ENCODE measurements around the gene OXCT1. TPM values are rescaled to one million over a fixed set of nuclear protein-coding genes. Genes with fewer than 3 reads are reported as not detected.

OXCT1 gene
- total and polyA plus RNA-seq, 4 experiments from 2014 or later, result 30.1 to 37.5 (median 33.1) TPM

- H3K27me3 ChIP-seq (ENCODE audit: insufficient read depth, low read length), result no peaks in the 10 kb centered on the region
- DNase-seq, result peak in 4 of 5 donors; percentile 32 to 46 (median 37)
- Mint-ChIP-seq H3K9me3 (no peaks in the 10 kb centered on the region), H3K27ac (no peak overlapping the region), H3K36me3 (peaks cover 28 to 34% of the 10 kb centered on the region in 2 donors), H3K4me1 (peaks cover 0 to 2% (median under 1%) of the 10 kb centered on the region in 4 donors), H3K4me3 (no peak overlapping the region), H3K27me3 (no peaks in the 10 kb centered on the region)
- no peak overlapping the region for H3K4me3 ChIP-seq (ENCODE audit: low read length in 2 of 2)
- intact Hi-C loops (cut with micrococcal nuclease), result no loop called here
- POLR2A ChIA-PET (ENCODE audit: partially characterized antibody), result no interaction called here
- no peak overlapping the region for H3K27ac ChIP-seq (ENCODE audit: low read depth, low read length)
- no peaks in the 10 kb centered on the region for H3K4me1 ChIP-seq (ENCODE audit: insufficient read depth, low read length)
- H3K36me3 ChIP-seq (ENCODE audit: insufficient read depth, low read length), result peaks cover 6% of the 10 kb centered on the region
- CTCF ChIA-PET (ENCODE audit: partially characterized antibody), result interaction anchor here (0.6 to 2.6 kb wide), 11 partner anchors 9 to 939 kb away, joined by 3 to 11 read pairs (median 5); no protein-coding TSS in a partner anchor
- no peaks in the 10 kb centered on the region for H3K9me3 ChIP-seq (ENCODE audit: control insufficient read depth in 1 of 2, low read length in 2 of 2)
These were observed 26.5 kb downstream of the OXCT1 start for GRCh38 chr5:41843456-41844370.

DNA sequence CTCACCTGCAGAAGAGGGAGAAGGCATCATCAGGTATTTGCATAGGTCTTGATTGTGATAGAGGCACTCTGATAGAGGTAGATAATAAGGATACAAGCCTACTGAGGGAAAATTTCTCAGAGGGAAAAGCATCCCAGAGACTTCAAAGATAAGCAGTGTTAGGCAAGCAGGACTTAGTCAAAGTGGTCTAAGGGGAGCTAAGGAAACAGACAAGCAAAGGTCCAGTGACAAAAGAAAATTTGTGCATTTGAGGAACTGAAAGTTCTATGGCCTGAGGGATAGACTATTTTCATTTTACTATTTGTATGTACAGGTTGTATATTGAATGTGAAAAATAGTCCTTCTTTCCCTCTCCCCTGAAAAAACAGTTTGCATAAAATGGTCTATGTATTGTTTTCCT lies 27.4 kb downstream of the OXCT1 start:
- no peaks in the 10 kb centered on the region for H3K9me3 Mint-ChIP-seq
- ChIA-PET CTCF (ENCODE audit: partially characterized antibody) (interaction anchor here (0.6 to 2.6 kb wide), 10 partner anchors 9 to 938 kb away, joined by 3 to 11 read pairs (median 5); no protein-coding TSS in a partner anchor), POLR2A (ENCODE audit: partially characterized antibody) (no interaction called here)
- Histone ChIP-seq H3K27me3 (ENCODE audit: insufficient read depth, low read length) (no peaks in the 10 kb centered on the region), H3K4me3 (ENCODE audit: low read length in 2 of 2) (no peak overlapping the region), H3K27ac (ENCODE audit: low read depth, low read length) (no peak overlapping the region), H3K4me1 (ENCODE audit: insufficient read depth, low read length) (no peaks in the 10 kb centered on the region), H3K9me3 (ENCODE audit: control insufficient read depth in 1 of 2, low read length in 2 of 2) (no peaks in the 10 kb centered on the region), H3K36me3 (ENCODE audit: insufficient read depth, low read length) (peaks cover 6% of the 10 kb centered on the region)
- intact Hi-C loops (cut with micrococcal nuclease), result no loop called here
- no peak for DNase-seq
- H3K27me3 Mint-ChIP-seq, result no peaks in the 10 kb centered on the region
- no peak overlapping the region for H3K27ac Mint-ChIP-seq
- H3K4me3 Mint-ChIP-seq, result no peak overlapping the region
- H3K4me1 Mint-ChIP-seq, result peaks cover 0 to 2% (median under 1%) of the 10 kb centered on the region in 4 donors
- peaks cover 33 to 43% of the 10 kb centered on the region in 2 donors for H3K36me3 Mint-ChIP-seq

DNA sequence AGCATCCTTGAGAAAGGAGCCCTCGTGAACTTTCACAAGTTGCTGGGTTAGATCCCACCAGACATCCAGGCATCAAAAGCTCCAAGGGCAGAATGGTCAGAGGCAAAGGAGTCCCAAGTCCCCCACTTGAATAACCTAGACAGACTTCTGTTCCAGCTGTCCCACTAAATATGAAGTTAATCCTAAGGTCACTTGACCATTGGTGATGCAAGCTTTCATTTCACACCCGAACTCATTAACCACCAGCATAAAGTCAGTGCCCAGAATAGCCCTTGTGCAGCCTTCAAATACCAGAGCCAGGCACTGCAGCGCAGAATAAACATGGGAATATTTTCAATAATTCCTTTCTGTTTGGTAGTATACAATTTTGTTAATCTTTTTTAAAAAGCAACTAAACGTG lies 28.9 kb downstream of the OXCT1 start:
- peaks cover 0 to 5% (median 4%) of the 10 kb centered on the region in 4 donors for H3K4me1 Mint-ChIP-seq
- CTCF ChIA-PET (ENCODE audit: partially characterized antibody), result interaction anchor here (0.9 to 7.2 kb wide), 2 partner anchors 16 to 217 kb away, joined by 3 to 37 read pairs; no protein-coding TSS in a partner anchor
- H3K27ac Mint-ChIP-seq, result peak overlapping the region in 1 of 7 donors; percentile 62

GRCh38 chr5:41840251-41840650 lies 30.0 kb downstream of the OXCT1 start:
- Mint-ChIP-seq H3K4me3 (no peak overlapping the region), H3K27ac (peak overlapping the region in 1 of 7 donors; percentile 37), H3K9me3 (no peaks in the 10 kb centered on the region), H3K36me3 (peaks cover 45 to 53% of the 10 kb centered on the region in 2 donors), H3K4me1 (peaks cover 3 to 6% (median 5%) of the 10 kb centered on the region in 4 donors), H3K27me3 (no peaks in the 10 kb centered on the region)
- H3K27me3 ChIP-seq (ENCODE audit: insufficient read depth, low read length), result no peaks in the 10 kb centered on the region
- H3K4me1 ChIP-seq (ENCODE audit: insufficient read depth, low read length), result no peaks in the 10 kb centered on the region
- intact Hi-C loops (cut with micrococcal nuclease), result no loop called here
- no peaks in the 10 kb centered on the region for H3K9me3 ChIP-seq (ENCODE audit: control insufficient read depth in 1 of 2, low read length in 2 of 2)
- ChIA-PET CTCF (ENCODE audit: partially characterized antibody) (interaction anchor here (7.2 kb wide), 1 partner anchor 17 kb away, joined by 37 read pairs; no protein-coding TSS in a partner anchor), POLR2A (ENCODE audit: partially characterized antibody) (interaction anchor here (1.0 kb wide), 1 partner anchor 16 kb away, joined by 3 read pairs; no protein-coding TSS in a partner anchor)
- no peak overlapping the region for H3K27ac ChIP-seq (ENCODE audit: low read depth, low read length)
- no peak for DNase-seq
- H3K36me3 ChIP-seq (ENCODE audit: insufficient read depth, low read length), result peaks cover 6% of the 10 kb centered on the region
- H3K4me3 ChIP-seq (ENCODE audit: low read length in 2 of 2), result no peak overlapping the region

More for the DNA sequence above, 28.9 kb downstream of the OXCT1 start:
- POLR2A ChIA-PET (ENCODE audit: partially characterized antibody), result no interaction called here
- intact Hi-C loops (cut with micrococcal nuclease), result no loop called here
- Mint-ChIP-seq H3K36me3 (peaks cover 38 to 46% of the 10 kb centered on the region in 2 donors), H3K27me3 (no peaks in the 10 kb centered on the region), H3K9me3 (no peaks in the 10 kb centered on the region), H3K4me3 (no peak overlapping the region)
- no peak overlapping the region for H3K27ac ChIP-seq (ENCODE audit: low read depth, low read length)
- H3K9me3 ChIP-seq (ENCODE audit: control insufficient read depth in 1 of 2, low read length in 2 of 2), result no peaks in the 10 kb centered on the region
- no peak overlapping the region for H3K4me3 ChIP-seq (ENCODE audit: low read length in 2 of 2)
- no peaks in the 10 kb centered on the region for H3K4me1 ChIP-seq (ENCODE audit: insufficient read depth, low read length)
- no peaks in the 10 kb centered on the region for H3K27me3 ChIP-seq (ENCODE audit: insufficient read depth, low read length)
- peaks cover 6% of the 10 kb centered on the region for H3K36me3 ChIP-seq (ENCODE audit: insufficient read depth, low read length)
- DNase-seq, result no peak

GRCh38 chr5:41837793-41838192 lies 32.4 kb downstream of the OXCT1 start:
- Mint-ChIP-seq H3K27me3 (no peaks in the 10 kb centered on the region), H3K4me3 (no peak overlapping the region), H3K4me1 (peaks cover 14 to 22% (median 17%) of the 10 kb centered on the region in 4 donors), H3K9me3 (no peaks in the 10 kb centered on the region), H3K27ac (peak overlapping the region in 1 of 7 donors; percentile 27), H3K36me3 (peaks cover 65 to 76% of the 10 kb centered on the region in 2 donors)
- DNase-seq, result no peak
- Histone ChIP-seq H3K4me3 (ENCODE audit: low read length in 2 of 2) (no peak overlapping the region), H3K36me3 (ENCODE audit: insufficient read depth, low read length) (peaks cover 18% of the 10 kb centered on the region), H3K27ac (ENCODE audit: low read depth, low read length) (no peak overlapping the region), H3K4me1 (ENCODE audit: insufficient read depth, low read length) (no peaks in the 10 kb centered on the region), H3K27me3 (ENCODE audit: insufficient read depth, low read length) (no peaks in the 10 kb centered on the region), H3K9me3 (ENCODE audit: control insufficient read depth in 1 of 2, low read length in 2 of 2) (no peaks in the 10 kb centered on the region)
- CTCF ChIA-PET (ENCODE audit: partially characterized antibody), result interaction anchor here (2.0 to 7.2 kb wide), 2 partner anchors 11 to 20 kb away, joined by 8 to 37 read pairs; no protein-coding TSS in a partner anchor
- intact Hi-C loops (cut with micrococcal nuclease), result no loop called here
- POLR2A ChIA-PET (ENCODE audit: partially characterized antibody), result no interaction called here

DNA sequence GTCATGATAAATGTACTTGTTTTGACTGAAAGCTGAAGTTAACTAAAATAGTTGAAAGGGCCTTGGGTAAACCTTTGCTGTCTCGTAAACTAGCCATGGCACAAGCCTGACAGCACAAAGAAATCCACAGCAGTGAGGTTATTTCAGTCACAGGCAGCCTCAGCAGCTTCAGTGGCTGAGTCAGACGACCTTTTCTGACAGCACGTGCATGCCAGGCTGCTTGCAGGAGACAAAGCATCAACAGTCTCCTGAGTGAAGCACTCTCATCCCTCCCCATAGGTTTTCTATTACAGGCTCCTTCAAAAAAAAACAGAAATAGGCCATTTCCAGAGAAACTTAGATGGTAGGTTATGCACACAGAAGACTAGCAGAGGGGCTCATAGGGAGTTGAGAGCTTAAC lies 34.6 kb downstream of the OXCT1 start:
- no peaks in the 10 kb centered on the region for H3K9me3 Mint-ChIP-seq
- H3K27ac ChIP-seq (ENCODE audit: low read depth, low read length), result no peak overlapping the region
- H3K36me3 Mint-ChIP-seq, result peaks cover 75 to 80% of the 10 kb centered on the region in 2 donors
- H3K27ac Mint-ChIP-seq, result no peak overlapping the region
- no peaks in the 10 kb centered on the region for H3K27me3 ChIP-seq (ENCODE audit: insufficient read depth, low read length)
- ChIA-PET POLR2A (ENCODE audit: partially characterized antibody) (no interaction called here), CTCF (ENCODE audit: partially characterized antibody) (interaction anchor here (1.4 to 7.2 kb wide), 3 partner anchors 9 to 221 kb away, joined by 3 to 37 read pairs (median 4); no protein-coding TSS in a partner anchor)
- H3K4me3 ChIP-seq (ENCODE audit: low read length in 2 of 2), result no peak overlapping the region
- no peak overlapping the region for H3K4me3 Mint-ChIP-seq
- peaks cover 16 to 35% (median 22%) of the 10 kb centered on the region in 4 donors for H3K4me1 Mint-ChIP-seq
- no peaks in the 10 kb centered on the region for H3K27me3 Mint-ChIP-seq
- intact Hi-C loops (cut with micrococcal nuclease), result no loop called here
- DNase-seq, result no peak
- peaks cover 23% of the 10 kb centered on the region for H3K36me3 ChIP-seq (ENCODE audit: insufficient read depth, low read length)
- no peaks in the 10 kb centered on the region for H3K4me1 ChIP-seq (ENCODE audit: insufficient read depth, low read length)
- no peaks in the 10 kb centered on the region for H3K9me3 ChIP-seq (ENCODE audit: control insufficient read depth in 1 of 2, low read length in 2 of 2)

DNA sequence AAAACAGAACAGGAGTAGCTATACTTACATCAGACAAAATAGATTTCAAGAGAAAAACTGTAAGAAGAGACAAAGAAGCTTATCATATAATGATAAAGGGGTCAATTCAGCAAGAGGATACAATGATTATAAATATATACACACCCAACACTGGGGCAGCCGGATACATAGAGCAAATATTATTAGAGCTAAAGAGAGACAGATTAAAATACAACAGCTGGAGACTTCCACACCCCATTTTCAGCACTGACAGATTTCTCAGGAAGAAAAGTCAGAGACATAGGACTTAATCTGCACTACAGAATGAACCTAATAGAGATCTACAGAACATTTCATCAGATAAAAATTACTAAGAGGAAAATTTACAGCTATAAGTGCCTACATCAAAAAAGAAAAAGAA lies 35.7 kb downstream of the OXCT1 start:
- Mint-ChIP-seq H3K36me3 (peaks cover 69 to 81% of the 10 kb centered on the region in 2 donors), H3K4me1 (peaks cover 14 to 35% (median 22%) of the 10 kb centered on the region in 4 donors), H3K27me3 (no peaks in the 10 kb centered on the region), H3K9me3 (no peaks in the 10 kb centered on the region), H3K4me3 (no peak overlapping the region), H3K27ac (no peak overlapping the region)
- H3K27ac ChIP-seq (ENCODE audit: low read depth, low read length), result no peak overlapping the region
- no peaks in the 10 kb centered on the region for H3K4me1 ChIP-seq (ENCODE audit: insufficient read depth, low read length)
- POLR2A ChIA-PET (ENCODE audit: partially characterized antibody), result no interaction called here
- H3K4me3 ChIP-seq (ENCODE audit: low read length in 2 of 2), result no peak overlapping the region
- CTCF ChIA-PET (ENCODE audit: partially characterized antibody), result interaction anchor here (1.7 to 2.8 kb wide), 2 partner anchors 9 to 223 kb away, joined by 4 to 9 read pairs; no protein-coding TSS in a partner anchor
- intact Hi-C loops (cut with micrococcal nuclease), result no loop called here
- H3K36me3 ChIP-seq (ENCODE audit: insufficient read depth, low read length), result peaks cover 23% of the 10 kb centered on the region
- H3K9me3 ChIP-seq (ENCODE audit: control insufficient read depth in 1 of 2, low read length in 2 of 2), result no peaks in the 10 kb centered on the region
- DNase-seq, result no peak
- H3K27me3 ChIP-seq (ENCODE audit: insufficient read depth, low read length), result no peaks in the 10 kb centered on the region

Data from CD4-positive, alpha-beta memory T cell (primary cell).